ENCODE results near the gene RPP40. TPM values are rescaled to one million over a fixed set of nuclear protein-coding genes. Genes with fewer than 3 reads are reported as not detected.

Gene RPP40
- total and polyA plus RNA-seq, 9 of the 15 experiments (the other 6 are each of a cell fraction or from before 2014, with no cell fraction given): 22.6 to 114 (median 39.0) TPM

DNA sequence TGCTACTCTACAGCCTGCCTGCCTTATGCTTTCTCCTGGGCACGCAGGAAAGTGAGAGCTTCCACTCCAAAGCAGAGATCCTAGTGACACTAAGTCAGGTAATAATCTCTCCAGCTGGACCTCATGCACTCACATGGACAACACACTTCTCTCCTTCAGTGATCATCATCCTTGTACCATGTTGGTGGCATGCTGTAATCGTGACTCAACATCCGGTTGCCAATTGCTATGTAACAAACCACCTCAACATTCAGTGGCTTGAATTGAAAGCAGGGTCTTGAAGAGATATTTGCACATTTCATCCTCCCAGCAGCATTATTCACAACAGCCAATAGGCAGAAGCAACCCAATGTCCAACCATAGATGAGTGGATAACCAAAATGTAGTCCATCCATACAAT, 41.0 kb upstream of the RPP40 start (continued):
- TF ChIP-seq, protein P1, sequence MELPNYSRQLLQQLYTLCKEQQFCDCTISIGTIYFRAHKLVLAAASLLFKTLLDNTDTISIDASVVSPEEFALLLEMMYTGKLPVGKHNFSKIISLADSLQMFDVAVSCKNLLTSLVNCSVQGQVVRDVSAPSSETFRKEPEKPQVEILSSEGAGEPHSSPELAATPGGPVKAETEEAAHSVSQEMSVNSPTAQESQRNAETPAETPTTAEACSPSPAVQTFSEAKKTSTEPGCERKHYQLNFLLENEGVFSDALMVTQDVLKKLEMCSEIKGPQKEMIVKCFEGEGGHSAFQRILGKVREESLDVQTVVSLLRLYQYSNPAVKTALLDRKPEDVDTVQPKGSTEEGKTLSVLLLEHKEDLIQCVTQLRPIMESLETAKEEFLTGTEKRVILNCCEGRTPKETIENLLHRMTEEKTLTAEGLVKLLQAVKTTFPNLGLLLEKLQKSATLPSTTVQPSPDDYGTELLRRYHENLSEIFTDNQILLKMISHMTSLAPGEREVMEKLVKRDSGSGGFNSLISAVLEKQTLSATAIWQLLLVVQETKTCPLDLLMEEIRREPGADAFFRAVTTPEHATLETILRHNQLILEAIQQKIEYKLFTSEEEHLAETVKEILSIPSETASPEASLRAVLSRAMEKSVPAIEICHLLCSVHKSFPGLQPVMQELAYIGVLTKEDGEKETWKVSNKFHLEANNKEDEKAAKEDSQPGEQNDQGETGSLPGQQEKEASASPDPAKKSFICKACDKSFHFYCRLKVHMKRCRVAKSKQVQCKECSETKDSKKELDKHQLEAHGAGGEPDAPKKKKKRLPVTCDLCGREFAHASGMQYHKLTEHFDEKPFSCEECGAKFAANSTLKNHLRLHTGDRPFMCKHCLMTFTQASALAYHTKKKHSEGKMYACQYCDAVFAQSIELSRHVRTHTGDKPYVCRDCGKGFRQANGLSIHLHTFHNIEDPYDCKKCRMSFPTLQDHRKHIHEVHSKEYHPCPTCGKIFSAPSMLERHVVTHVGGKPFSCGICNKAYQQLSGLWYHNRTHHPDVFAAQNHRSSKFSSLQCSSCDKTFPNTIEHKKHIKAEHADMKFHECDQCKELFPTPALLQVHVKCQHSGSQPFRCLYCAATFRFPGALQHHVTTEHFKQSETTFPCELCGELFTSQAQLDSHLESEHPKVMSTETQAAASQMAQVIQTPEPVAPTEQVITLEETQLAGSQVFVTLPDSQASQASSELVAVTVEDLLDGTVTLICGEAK (IDR thresholded peaks at IDR 0.05): no peak
- TF ChIP-seq, protein P1 (CRISPR knock-in tag; IDR thresholded peaks at IDR 0.05): no peak
- TF ChIP-seq, protein P2, sequence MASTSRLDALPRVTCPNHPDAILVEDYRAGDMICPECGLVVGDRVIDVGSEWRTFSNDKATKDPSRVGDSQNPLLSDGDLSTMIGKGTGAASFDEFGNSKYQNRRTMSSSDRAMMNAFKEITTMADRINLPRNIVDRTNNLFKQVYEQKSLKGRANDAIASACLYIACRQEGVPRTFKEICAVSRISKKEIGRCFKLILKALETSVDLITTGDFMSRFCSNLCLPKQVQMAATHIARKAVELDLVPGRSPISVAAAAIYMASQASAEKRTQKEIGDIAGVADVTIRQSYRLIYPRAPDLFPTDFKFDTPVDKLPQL (IDR thresholded peaks at IDR 0.05; ENCODE audit: extremely low read depth, insufficient read length): no peak
- TF ChIP-seq, protein P3, sequence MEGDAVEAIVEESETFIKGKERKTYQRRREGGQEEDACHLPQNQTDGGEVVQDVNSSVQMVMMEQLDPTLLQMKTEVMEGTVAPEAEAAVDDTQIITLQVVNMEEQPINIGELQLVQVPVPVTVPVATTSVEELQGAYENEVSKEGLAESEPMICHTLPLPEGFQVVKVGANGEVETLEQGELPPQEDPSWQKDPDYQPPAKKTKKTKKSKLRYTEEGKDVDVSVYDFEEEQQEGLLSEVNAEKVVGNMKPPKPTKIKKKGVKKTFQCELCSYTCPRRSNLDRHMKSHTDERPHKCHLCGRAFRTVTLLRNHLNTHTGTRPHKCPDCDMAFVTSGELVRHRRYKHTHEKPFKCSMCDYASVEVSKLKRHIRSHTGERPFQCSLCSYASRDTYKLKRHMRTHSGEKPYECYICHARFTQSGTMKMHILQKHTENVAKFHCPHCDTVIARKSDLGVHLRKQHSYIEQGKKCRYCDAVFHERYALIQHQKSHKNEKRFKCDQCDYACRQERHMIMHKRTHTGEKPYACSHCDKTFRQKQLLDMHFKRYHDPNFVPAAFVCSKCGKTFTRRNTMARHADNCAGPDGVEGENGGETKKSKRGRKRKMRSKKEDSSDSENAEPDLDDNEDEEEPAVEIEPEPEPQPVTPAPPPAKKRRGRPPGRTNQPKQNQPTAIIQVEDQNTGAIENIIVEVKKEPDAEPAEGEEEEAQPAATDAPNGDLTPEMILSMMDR (IDR thresholded peaks at IDR 0.05 in 2 of 3, conservative IDR thresholded peaks at IDR 0.05 in 1 of 3; ENCODE audit: insufficient read depth in 2 of 3, low read depth in 1 of 3, low read length in 3 of 3): no peak
- TF ChIP-seq RFX5 (IDR thresholded peaks at IDR 0.05; ENCODE audit: low read depth, low read length) (no peak), ZNF146 (CRISPR knock-in tag; IDR thresholded peaks at IDR 0.05; ENCODE audit: unreplicated experiment) (no peak), NFYB (IDR thresholded peaks at IDR 0.05; ENCODE audit: extremely low read depth, insufficient read length) (no peak), FOXP1 (CRISPR knock-in tag; IDR thresholded peaks at IDR 0.05) (no peak)
- TF ChIP-seq, protein P4, sequence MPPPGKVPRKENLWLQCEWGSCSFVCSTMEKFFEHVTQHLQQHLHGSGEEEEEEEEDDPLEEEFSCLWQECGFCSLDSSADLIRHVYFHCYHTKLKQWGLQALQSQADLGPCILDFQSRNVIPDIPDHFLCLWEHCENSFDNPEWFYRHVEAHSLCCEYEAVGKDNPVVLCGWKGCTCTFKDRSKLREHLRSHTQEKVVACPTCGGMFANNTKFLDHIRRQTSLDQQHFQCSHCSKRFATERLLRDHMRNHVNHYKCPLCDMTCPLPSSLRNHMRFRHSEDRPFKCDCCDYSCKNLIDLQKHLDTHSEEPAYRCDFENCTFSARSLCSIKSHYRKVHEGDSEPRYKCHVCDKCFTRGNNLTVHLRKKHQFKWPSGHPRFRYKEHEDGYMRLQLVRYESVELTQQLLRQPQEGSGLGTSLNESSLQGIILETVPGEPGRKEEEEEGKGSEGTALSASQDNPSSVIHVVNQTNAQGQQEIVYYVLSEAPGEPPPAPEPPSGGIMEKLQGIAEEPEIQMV (tag; conservative IDR thresholded peaks at IDR 0.05; ENCODE audit: low read depth): no peak

Data from K562 (cell line).